Neural crest cell (in vitro differentiated cells): ENCODE data around the gene ANKRD28. TPM values are rescaled to one million over a fixed set of nuclear protein-coding genes. Genes with fewer than 3 reads are reported as not detected.

Experiments used
- DNase-seq: peaks from one replicate; pipeline ENCODE4 v3.0.0; 2021; ENCODE audit warnings: low read depth, mixed read lengths, low spot score
- H3K27ac Mint-ChIP-seq: one replicate; pipeline ENCODE4 v1.8.0; 2021; ENCODE audit warnings: mild to moderate bottlenecking, mixed read lengths; ENCODE audit not compliant: unreplicated experiment
- H3K27me3 Mint-ChIP-seq: 2 replicates; pipeline ENCODE4 v1.8.0; 2021; ENCODE audit warnings: low read depth, mild to moderate bottlenecking, mixed read lengths
- H3K36me3 Mint-ChIP-seq: 2 replicates; pipeline ENCODE4 v1.8.0; 2021; ENCODE audit warnings: low read depth, mild to moderate bottlenecking, mixed read lengths
- H3K4me1 Mint-ChIP-seq: 2 replicates; pipeline ENCODE4 v1.8.0; 2021; ENCODE audit warnings: mixed read lengths
- H3K4me3 Mint-ChIP-seq: one replicate; pipeline ENCODE4 v1.8.0; 2021; ENCODE audit warnings: mild to moderate bottlenecking, mixed read lengths
- H3K9me3 Mint-ChIP-seq: 2 replicates; pipeline ENCODE4 v1.8.0; 2021; ENCODE audit warnings: mixed read lengths
- total RNA-seq: library from RNA; stranded (reverse); gene quantifications from 2 replicates; pipeline ENCODE4 v1.2.1, GENCODE V29; 2021
- TF ChIP-seq, protein P1 (sequence below): fragments of 200-600 bp; sonication (generic); conservative IDR thresholded peaks from 2 replicates; pipeline ENCODE4 v1.5.0; 2021; ENCODE audit warnings: antibody characterized with exemption, mild to moderate bottlenecking

ANKRD28 gene
- total RNA-seq, 1 donor from 2014 or later, result 34.6 TPM

DNA sequence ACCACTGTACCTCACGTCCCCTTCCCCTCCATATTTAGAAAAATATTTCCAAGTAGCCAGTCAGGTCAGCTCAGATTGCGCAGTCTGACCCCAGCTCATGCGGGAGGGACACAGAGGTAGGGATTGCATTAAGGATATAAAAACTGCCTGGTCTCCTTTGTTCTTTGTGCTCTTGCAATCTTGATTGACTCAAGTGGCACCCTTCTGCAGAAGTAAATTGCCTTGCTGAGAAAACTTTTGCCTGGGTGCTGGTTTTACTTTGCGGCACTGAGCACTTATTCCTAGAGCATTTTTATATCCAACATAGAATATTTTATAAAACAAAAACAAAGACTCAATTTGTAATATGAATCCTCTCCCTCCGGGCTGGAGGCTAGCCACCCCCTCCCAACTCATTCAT lies 141.4 kb downstream of the ANKRD28 start:
- no peak for DNase-seq
- Mint-ChIP-seq H3K36me3 (peaks cover 12% of the 10 kb centered on the region), H3K4me1 (peaks cover 12% of the 10 kb centered on the region), H3K27ac (no peak overlapping the region), H3K4me3 (no peak overlapping the region), H3K27me3 (no peaks in the 10 kb centered on the region), H3K9me3 (peaks cover 10% of the 10 kb centered on the region)
- TF ChIP-seq, protein P1, sequence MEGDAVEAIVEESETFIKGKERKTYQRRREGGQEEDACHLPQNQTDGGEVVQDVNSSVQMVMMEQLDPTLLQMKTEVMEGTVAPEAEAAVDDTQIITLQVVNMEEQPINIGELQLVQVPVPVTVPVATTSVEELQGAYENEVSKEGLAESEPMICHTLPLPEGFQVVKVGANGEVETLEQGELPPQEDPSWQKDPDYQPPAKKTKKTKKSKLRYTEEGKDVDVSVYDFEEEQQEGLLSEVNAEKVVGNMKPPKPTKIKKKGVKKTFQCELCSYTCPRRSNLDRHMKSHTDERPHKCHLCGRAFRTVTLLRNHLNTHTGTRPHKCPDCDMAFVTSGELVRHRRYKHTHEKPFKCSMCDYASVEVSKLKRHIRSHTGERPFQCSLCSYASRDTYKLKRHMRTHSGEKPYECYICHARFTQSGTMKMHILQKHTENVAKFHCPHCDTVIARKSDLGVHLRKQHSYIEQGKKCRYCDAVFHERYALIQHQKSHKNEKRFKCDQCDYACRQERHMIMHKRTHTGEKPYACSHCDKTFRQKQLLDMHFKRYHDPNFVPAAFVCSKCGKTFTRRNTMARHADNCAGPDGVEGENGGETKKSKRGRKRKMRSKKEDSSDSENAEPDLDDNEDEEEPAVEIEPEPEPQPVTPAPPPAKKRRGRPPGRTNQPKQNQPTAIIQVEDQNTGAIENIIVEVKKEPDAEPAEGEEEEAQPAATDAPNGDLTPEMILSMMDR, result no peak

DNA sequence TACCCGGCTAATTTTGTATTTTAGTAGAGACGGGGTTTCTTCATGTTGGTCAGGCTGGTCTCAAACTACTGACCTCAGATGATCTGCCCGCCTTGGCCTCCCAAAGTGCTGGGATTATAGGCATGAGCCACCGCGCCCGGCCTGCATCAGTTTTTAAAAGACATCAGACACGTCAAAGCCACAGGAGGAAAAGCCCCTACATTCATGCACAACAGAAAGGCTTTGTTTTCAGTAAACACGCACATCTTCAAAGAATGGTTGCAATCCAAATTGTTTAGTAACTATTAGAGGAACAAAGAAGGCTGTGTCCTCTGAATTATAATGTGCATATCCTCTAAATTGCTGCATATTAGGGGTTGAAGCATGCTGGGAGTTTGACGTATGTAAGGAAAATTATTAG lies 142.9 kb downstream of the ANKRD28 start:
- Mint-ChIP-seq H3K4me3 (no peak overlapping the region), H3K4me1 (peaks cover 20% of the 10 kb centered on the region), H3K36me3 (peaks cover 11% of the 10 kb centered on the region), H3K9me3 (peaks cover 6% of the 10 kb centered on the region), H3K27ac (peak overlapping the region; percentile 32), H3K27me3 (no peaks in the 10 kb centered on the region)
- TF ChIP-seq, protein P1, result no peak
- no peak for DNase-seq

DNA sequence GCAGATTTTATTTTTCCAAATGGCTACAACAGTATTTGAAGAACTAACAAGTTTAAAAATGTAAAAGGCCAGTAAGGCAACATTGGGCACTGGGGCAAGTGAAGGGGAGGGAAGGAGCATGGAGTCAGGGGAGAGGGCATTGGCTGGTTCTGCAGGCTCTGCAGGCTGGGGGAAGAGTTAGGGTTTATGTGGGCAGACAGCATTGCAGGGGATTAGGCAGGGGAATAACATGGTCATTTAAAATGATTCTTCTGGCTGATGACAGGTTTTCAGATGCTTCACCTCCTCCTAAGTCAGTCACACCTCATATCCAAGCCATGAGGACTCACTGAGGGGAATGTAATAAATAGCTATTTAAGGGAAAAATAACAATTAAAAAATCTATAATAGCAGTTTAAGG lies 143.7 kb downstream of the ANKRD28 start:
- H3K27ac Mint-ChIP-seq, result no peak overlapping the region
- H3K36me3 Mint-ChIP-seq, result peaks cover 11% of the 10 kb centered on the region
- H3K9me3 Mint-ChIP-seq, result peaks cover 6% of the 10 kb centered on the region
- peaks cover 26% of the 10 kb centered on the region for H3K4me1 Mint-ChIP-seq
- H3K4me3 Mint-ChIP-seq, result no peak overlapping the region
- TF ChIP-seq, protein P1, result no peak
- H3K27me3 Mint-ChIP-seq, result no peaks in the 10 kb centered on the region
- no peak for DNase-seq

DNA sequence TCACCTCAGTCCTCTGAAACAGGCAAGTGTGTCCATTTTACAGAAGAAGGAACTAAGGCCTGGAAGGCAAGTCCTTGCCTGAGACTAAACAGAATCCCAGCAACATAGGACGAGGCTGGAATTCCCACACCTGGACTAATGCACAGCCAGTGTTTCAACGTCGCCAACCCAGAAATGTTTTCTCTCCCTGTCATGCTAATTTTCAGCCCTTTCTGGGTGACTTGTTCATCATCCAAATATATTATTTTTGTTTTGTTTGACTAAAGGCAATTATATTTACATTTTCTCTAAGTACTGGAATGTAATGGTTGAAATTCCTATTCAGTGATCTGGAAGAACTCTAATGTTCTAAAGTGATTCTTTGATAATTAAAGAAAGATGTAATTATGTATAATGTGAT lies 144.5 kb downstream of the ANKRD28 start:
- H3K36me3 Mint-ChIP-seq, result peaks cover 8% of the 10 kb centered on the region
- peaks cover 8% of the 10 kb centered on the region for H3K9me3 Mint-ChIP-seq
- H3K27me3 Mint-ChIP-seq, result no peaks in the 10 kb centered on the region
- H3K4me1 Mint-ChIP-seq, result peaks cover 30% of the 10 kb centered on the region
- DNase-seq, result no peak
- no peak overlapping the region for H3K27ac Mint-ChIP-seq
- TF ChIP-seq, protein P1, result no peak
- no peak overlapping the region for H3K4me3 Mint-ChIP-seq

DNA sequence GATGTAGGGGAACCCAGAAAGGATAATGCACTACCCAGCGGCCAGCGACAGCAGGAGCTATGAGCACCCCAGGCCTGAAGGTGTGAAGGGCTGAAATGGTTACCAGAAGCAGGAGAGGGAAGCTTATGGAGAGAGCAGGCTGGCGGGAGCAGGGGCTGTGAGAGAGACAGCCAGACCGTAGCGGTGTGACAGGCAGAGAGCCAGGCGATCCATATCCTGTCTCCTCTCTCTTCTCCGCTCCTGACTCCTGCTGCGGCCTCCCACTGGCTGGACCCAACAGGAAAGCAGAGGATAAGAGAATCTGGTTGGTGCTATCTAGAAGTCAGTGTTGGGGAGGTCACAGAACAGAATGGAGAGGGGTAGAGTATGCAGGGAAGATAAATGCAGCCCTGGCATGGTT lies 146.4 kb downstream of the ANKRD28 start:
- no peak for DNase-seq
- H3K4me1 Mint-ChIP-seq, result peaks cover 34% of the 10 kb centered on the region
- H3K27ac Mint-ChIP-seq, result no peak overlapping the region
- H3K9me3 Mint-ChIP-seq, result peaks cover 5% of the 10 kb centered on the region
- no peaks in the 10 kb centered on the region for H3K27me3 Mint-ChIP-seq
- no peak overlapping the region for H3K4me3 Mint-ChIP-seq
- peaks cover 8% of the 10 kb centered on the region for H3K36me3 Mint-ChIP-seq
- TF ChIP-seq, protein P1, result no peak

DNA sequence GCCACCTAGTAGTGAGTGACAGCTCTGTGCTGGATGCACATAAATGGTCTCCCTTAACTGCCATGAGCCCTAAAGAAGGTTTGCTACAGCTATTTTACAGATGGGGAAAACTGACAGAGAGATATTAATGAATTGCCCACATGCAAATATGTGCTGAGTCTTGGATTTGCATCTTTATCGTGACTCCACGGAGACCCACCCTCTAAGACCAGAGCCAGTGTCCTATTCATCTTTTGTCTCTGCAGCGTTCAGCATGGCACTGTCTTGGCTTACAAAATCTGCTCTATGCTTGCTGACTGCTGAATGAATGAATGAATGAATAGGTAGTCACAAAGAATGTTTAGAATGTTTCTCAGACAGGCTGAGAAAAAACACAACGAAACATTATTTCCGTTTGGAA lies 147.9 kb downstream of the ANKRD28 start:
- Mint-ChIP-seq H3K36me3 (peaks cover 2% of the 10 kb centered on the region), H3K9me3 (peaks cover 2% of the 10 kb centered on the region), H3K27me3 (no peaks in the 10 kb centered on the region), H3K4me1 (peaks cover 29% of the 10 kb centered on the region), H3K4me3 (no peak overlapping the region), H3K27ac (no peak overlapping the region)
- DNase-seq, result no peak
- TF ChIP-seq, protein P1, result no peak
